A549 (cell line): Measurements from ENCODE around the gene SREBF1.

ENCODE experiments used
- EP300 ChIP-seq, 2 experiments: fragments of >200 bp; sonication (Bioruptor Twin); formaldehyde crosslinking; IDR thresholded peaks; 2 replicates in 1 of 2; 3 replicates in 1 of 2; pipeline ENCODE4 v1.6.1; 2016 to 2017
- KDM5A ChIP-seq: fragments of 200-600 bp; sonication (generic); IDR thresholded peaks from 2 replicates; pipeline ENCODE4 v1.6.1; 2016; ENCODE audit warnings: antibody characterized with exemption, mild to moderate bottlenecking
- POLR2A ChIP-seq: IDR thresholded peaks from 2 replicates; pipeline ENCODE4 v1.6.1; 2012; ENCODE audit warnings: mild to moderate bottlenecking, low read length
- RFX5 ChIP-seq: fragments of 450-650 bp; IDR thresholded peaks from 2 replicates; pipeline ENCODE4 v1.7.1; 2014; ENCODE audit warnings: antibody characterized with exemption, mild to moderate bottlenecking, moderate library complexity
- ZFP36 ChIP-seq: fragments of 450-650 bp; IDR thresholded peaks from 2 replicates; pipeline ENCODE4 v1.6.1; 2014; ENCODE audit warnings: borderline replicate concordance; ENCODE audit not compliant: partially characterized antibody
- TF ChIP-seq, protein P1 (sequence below): fragments of >200 bp; sonication (Bioruptor Twin); formaldehyde crosslinking; IDR thresholded peaks from 3 replicates; pipeline ENCODE4 v1.5.1; 2016

DNA sequence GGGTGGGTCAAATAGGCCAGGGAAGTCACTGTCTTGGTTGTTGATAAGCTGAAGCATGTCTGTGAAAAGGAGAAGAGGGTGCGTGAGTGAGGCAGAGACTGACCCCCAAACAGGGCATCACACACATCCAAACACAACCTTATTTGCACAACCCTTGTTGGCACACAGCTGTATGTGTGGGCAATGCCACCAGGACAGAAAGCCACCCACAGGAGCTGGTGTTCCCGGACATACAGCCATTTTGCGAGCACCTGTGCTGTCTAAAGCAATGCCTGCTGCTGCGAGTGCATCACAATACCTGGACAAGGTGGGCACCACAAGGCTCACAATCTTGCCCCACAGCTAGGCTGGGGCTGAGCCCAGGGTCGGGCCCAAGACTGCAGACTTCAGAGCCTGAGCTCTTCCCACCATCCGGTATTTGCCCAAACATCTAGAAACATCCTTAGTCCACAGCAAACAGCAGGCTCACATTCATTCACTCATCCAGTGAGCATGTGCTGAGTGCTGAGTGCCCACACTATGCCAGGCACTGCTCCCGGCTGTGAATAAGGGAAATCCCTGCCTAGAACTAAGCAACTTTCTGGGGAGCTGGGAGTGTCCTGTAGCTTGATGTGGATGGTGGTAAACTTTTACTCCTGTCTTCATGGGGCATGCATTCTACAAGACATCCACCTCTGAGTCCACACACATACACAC lies 16.2 kb downstream of the SREBF1 start:
- TF ChIP-seq, protein P1, sequence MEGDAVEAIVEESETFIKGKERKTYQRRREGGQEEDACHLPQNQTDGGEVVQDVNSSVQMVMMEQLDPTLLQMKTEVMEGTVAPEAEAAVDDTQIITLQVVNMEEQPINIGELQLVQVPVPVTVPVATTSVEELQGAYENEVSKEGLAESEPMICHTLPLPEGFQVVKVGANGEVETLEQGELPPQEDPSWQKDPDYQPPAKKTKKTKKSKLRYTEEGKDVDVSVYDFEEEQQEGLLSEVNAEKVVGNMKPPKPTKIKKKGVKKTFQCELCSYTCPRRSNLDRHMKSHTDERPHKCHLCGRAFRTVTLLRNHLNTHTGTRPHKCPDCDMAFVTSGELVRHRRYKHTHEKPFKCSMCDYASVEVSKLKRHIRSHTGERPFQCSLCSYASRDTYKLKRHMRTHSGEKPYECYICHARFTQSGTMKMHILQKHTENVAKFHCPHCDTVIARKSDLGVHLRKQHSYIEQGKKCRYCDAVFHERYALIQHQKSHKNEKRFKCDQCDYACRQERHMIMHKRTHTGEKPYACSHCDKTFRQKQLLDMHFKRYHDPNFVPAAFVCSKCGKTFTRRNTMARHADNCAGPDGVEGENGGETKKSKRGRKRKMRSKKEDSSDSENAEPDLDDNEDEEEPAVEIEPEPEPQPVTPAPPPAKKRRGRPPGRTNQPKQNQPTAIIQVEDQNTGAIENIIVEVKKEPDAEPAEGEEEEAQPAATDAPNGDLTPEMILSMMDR = no peak
- TF ChIP-seq RFX5 (no peak), POLR2A (no peak), EP300 (IDR thresholded peaks at IDR 0.05) (no peak), ZFP36 (no peak), KDM5A (no peak)
